GM12873 (cell line): Measurements from ENCODE around the gene KNCN.

Experiments
- TF ChIP-seq, protein P1 (sequence below): IDR thresholded peaks from 2 replicates; pipeline ENCODE4 v1.5.1; 2012; ENCODE audit warnings: low read depth, mild to moderate bottlenecking, moderate library complexity, low read length, control low read depth; ENCODE audit not compliant: insufficient read depth; ENCODE audit errors: missing control alignments

The KNCN gene

DNA sequence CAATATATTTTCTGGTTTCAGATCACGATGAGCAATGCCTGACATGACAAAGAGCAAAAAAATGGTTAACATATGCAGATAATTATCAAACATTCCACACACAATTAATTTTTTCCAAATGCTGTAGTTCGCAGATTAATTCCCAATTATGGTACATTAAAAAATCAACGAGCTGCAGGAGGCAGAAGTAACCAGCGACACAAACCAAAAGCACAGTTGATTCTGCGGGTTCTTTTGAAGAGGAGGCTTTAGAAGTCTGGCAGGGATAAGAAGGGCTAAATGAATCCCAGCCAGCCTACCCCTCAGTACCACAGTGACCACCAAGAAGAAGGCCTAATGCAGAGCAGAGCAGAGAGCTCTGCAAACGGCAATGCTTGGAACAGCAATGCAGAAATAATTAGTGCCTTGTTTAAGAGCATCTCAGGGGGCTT, 17.0 kb upstream of the KNCN start:
- TF ChIP-seq, protein P1, sequence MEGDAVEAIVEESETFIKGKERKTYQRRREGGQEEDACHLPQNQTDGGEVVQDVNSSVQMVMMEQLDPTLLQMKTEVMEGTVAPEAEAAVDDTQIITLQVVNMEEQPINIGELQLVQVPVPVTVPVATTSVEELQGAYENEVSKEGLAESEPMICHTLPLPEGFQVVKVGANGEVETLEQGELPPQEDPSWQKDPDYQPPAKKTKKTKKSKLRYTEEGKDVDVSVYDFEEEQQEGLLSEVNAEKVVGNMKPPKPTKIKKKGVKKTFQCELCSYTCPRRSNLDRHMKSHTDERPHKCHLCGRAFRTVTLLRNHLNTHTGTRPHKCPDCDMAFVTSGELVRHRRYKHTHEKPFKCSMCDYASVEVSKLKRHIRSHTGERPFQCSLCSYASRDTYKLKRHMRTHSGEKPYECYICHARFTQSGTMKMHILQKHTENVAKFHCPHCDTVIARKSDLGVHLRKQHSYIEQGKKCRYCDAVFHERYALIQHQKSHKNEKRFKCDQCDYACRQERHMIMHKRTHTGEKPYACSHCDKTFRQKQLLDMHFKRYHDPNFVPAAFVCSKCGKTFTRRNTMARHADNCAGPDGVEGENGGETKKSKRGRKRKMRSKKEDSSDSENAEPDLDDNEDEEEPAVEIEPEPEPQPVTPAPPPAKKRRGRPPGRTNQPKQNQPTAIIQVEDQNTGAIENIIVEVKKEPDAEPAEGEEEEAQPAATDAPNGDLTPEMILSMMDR, result no peak

DNA sequence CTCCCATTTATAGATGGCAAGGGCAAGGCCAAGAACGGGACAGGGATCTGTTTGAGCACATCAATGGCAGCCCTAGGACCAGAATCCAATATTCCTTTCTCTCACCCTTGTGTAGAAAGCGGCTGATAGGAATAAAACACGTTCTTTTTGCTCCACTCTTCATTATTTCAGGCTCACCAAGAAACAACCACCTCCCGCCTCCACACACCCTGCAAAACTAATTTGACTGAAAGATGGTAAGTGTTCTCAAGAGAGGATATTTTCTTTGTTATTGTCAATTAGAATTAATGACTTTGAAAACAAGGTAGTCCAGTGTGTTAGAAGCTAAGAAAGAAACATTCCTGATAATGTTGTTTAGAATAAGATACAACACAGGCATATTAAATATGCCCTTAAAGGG, 11.9 kb upstream of the KNCN start:
- TF ChIP-seq, protein P1, result no peak

DNA sequence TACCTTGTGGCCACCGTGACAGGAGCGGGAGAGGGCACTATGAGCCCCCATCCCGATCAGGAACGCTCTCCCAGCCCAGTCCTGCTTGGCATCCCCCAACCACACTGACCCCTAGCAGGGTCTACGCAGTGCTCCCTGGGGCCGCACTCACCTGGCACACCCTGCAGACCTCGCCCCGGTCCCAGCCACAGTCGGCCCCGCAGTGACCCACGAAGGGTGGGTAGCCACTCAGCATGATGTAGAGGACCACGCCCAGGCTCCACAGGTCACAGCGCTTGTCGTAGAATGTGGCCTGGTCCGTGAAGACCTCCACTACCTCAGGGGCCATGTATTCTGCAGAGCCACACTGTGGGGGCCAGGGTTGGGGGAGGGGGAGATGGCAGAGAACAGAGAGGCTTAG, 11.1 kb upstream of the KNCN start:
- TF ChIP-seq, protein P1, result no peak

DNA sequence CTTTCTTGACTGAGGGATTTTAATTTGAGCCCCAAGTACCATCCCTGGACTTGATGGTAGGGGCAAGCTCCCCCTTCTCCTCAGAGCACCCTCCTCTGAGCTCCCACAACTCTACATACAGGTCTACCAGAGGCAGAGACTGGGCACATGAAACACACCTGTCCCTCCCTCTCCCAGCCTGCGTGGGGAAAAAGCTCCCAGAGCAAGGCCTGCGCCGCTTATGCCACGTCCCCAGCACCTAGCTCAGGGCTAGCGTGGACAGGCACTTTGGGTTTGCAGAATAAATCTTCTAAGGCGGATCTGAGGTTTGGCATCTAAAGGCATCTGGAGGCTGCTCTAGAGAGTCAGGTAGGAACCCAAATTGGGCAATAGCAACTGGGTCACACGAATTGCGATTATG, 7.5 kb upstream of the KNCN start:
- TF ChIP-seq, protein P1, result no peak

DNA sequence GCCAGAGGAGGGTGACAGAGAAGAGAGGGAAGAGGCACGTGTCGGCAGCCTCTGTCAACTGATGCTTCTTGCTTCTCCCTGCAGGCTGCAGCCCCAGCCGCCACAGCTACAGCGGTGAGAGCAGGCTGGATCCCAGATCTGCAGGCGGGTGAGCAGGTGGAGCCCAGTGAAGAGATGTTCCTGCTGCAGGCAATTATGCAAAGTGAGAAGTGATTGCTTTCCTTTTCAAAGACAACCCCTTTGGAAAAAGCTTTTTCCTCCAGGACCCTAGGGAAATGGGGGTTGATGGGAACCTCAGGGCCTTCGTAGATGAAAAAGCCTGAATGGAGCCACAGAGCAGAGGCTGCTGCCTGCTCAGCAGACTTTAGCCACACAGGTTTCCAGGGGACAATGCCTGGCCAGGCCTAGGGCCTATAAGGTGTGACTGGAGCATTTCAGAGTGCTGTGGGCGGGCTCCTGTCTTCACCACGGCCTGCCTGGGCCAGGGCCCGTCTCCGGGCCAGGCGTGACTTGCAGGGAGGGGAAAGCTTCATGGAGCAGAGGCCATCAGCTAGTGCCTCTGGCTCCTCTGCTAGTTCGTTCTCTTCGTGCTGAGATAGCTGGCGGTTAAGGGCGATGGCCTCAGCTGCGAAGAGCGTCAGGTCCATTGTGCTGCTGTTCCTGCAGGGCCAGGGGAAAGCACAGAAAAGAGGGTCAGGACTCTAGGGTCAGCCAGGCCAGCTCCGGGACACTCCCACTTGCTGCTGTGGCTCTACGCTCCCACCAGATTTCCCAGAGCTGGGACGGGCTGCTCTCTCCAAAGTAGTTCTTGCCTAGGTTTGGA, 6.9 kb upstream of the KNCN start:
- TF ChIP-seq, protein P1, result no peak

DNA sequence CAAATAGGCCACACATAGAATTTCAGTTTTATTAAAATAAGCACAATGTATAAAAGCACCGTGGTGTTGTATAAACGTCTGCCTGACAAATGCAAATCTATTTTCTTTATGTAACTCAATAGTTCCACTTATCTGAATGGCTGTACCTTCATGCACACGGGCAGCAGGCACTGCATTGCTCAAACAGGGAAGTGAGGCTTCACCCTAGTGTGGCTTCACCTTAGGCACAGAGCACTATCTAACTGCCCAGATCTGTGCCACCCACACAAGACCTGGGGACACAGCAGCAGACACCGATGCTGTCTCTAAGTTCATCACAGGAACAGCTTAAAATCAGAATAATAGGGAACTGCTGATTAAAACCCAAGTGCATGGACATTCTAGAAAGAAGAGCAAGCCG, 6.0 kb upstream of the KNCN start:
- TF ChIP-seq, protein P1, result no peak

DNA sequence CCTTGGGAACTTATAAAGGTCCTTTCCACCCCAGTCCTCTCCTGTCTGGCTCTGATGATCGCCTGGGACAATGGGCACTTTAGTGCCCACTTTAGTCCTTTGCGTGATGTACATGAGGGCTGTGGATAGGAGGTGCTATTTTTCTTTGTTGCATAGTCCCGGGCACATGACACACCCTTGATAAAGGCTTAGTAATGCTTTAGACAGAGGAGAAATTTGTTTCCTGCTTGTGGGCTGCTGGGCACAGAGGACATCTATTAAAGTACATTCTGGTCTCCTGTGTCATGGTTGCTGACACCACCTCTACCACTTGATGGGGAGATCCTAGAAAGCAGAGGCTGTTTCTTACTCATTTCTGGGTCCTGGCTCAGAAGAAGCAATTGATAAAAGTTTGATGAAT, 5.4 kb upstream of the KNCN start:
- TF ChIP-seq, protein P1, result no peak
